ENCODE measurements around the gene PDPN.

The PDPN gene

GRCh38 chr1:13600762-13601453 lies 17.3 kb downstream of the PDPN start:
- no peaks in the 10 kb centered on the region for H3K9me3 ChIP-seq (ENCODE audit: control insufficient read depth, insufficient read depth, low read depth, low read length)
- POLR2A ChIA-PET: no interaction called here
- CTCF ChIA-PET: interaction anchor here (0.6 kb wide), 1 partner anchor 213 kb away, joined by 3 read pairs; no protein-coding TSS in a partner anchor
- H3K36me3 ChIP-seq (ENCODE audit: control insufficient read depth in 2 of 2, insufficient read depth in 1 of 2, low read length in 2 of 2): peaks cover 0 to 6% of the 10 kb centered on the region in 2 experiments; a peak in 1 of 3 replicates
- H3K4me3 ChIP-seq (ENCODE audit: low read depth, low read length): no peak overlapping the region
- no peak for TF ChIP-seq ZNF274 (IDR thresholded peaks at IDR 0.05; ENCODE audit: low read length)
- TF ChIP-seq ZNF274 (tag by site-specific recombination; IDR thresholded peaks at IDR 0.05; ENCODE audit: borderline replicate concordance): no peak
- TF ChIP-seq ZNF18 (tag by site-specific recombination; IDR thresholded peaks at IDR 0.05): no peak
- no peak for TF ChIP-seq ZNF692 (tag by site-specific recombination; IDR thresholded peaks at IDR 0.05)
- TF ChIP-seq ZNF510 (tag by site-specific recombination; IDR thresholded peaks at IDR 0.05; ENCODE audit: insufficient replicate concordance): no peak
- no peak for TF ChIP-seq ZNF626 (tag by site-specific recombination; IDR thresholded peaks at IDR 0.05)
- no peak for TF ChIP-seq ZNF148 (tag by site-specific recombination; IDR thresholded peaks at IDR 0.05; ENCODE audit: borderline replicate concordance)
- TF ChIP-seq ZNF473 (tag by site-specific recombination; IDR thresholded peaks at IDR 0.05): no peak
- no peak for TF ChIP-seq ZNF16 (tag by site-specific recombination; IDR thresholded peaks at IDR 0.05; ENCODE audit: low read depth)
- TF ChIP-seq ZNF747 (tag by site-specific recombination; IDR thresholded peaks at IDR 0.05): no peak
- TF ChIP-seq ZBTB6 (tag by site-specific recombination; IDR thresholded peaks at IDR 0.05): no peak
- TF ChIP-seq ZNF830 (tag by site-specific recombination; IDR thresholded peaks at IDR 0.05; ENCODE audit: low read depth): no peak
- no peak for TF ChIP-seq SP2 (tag by site-specific recombination; IDR thresholded peaks at IDR 0.05)
- no peak for TF ChIP-seq ZNF140 (tag by site-specific recombination; IDR thresholded peaks at IDR 0.05)
- H3K4me1 ChIP-seq (ENCODE audit: control insufficient read depth, insufficient read depth, low read length): peaks cover 2% of the 10 kb centered on the region; the same call in 1 of the 2 replicates
- H3K27ac ChIP-seq (ENCODE audit: extremely low read depth, low read depth, low read length): no peak overlapping the region

- Histone ChIP-seq H3K4me1 (ENCODE audit: control insufficient read depth, insufficient read depth, low read length) (peaks cover 2% of the 10 kb centered on the region; the same call in 1 of the 2 replicates), H3K9me3 (ENCODE audit: control insufficient read depth, insufficient read depth, low read depth, low read length) (no peaks in the 10 kb centered on the region), H3K36me3 (ENCODE audit: control insufficient read depth in 2 of 2, insufficient read depth in 1 of 2, low read length in 2 of 2) (peaks cover 0 to 18% of the 10 kb centered on the region in 2 experiments; a peak in 1 of 3 replicates), H3K4me3 (ENCODE audit: low read depth, low read length) (no peak overlapping the region), H3K27ac (ENCODE audit: extremely low read depth, low read depth, low read length) (no peak overlapping the region)
- ChIA-PET CTCF (interaction anchor here (1.0 kb wide), 1 partner anchor 33 kb away, joined by 3 read pairs; no protein-coding TSS in a partner anchor), POLR2A (no interaction called here)
- TF ChIP-seq ZNF768 (tag by site-specific recombination; IDR thresholded peaks at IDR 0.05) (no peak), ZNF549 (tag by site-specific recombination; IDR thresholded peaks at IDR 0.05) (no peak), ZNF19 (tag by site-specific recombination; IDR thresholded peaks at IDR 0.05; ENCODE audit: low read depth) (no peak), PATZ1 (tag by site-specific recombination; IDR thresholded peaks at IDR 0.05) (no peak)
Observed at GRCh38 chr1:13604176-13604575, 20.5 kb downstream of the PDPN start.

Data from HEK293 (cell line).